MM.1S (cell line): ENCODE measurements around the gene LPCAT1.

Experiments
- DNase-seq: peaks from one replicate; pipeline ENCODE4 v3.0.0-alpha.2; 2015
- H2AFZ ChIP-seq: fragments of 300-600 bp; sonication (generic); 2 replicates; pipeline ENCODE4 v1.6.0; 2016; ENCODE audit warnings: antibody characterized with exemption, low read length
- H3F3A ChIP-seq: fragments of 300-600 bp; sonication (generic); 2 replicates; pipeline ENCODE4 v1.6.1; 2016; ENCODE audit warnings: mild to moderate bottlenecking, antibody characterized with exemption, low read length, moderate library complexity, mixed read lengths; ENCODE audit not compliant: insufficient read depth
- H3K27ac ChIP-seq: fragments of 300-600 bp; sonication (generic); 2 replicates; pipeline ENCODE4 v1.5.1; 2016; ENCODE audit warnings: mild to moderate bottlenecking, low read length
- H3K27me3 ChIP-seq: fragments of 300-600 bp; sonication (generic); replicated peaks from 2 replicates; pipeline ENCODE4 v1.6.0; 2016; ENCODE audit warnings: low read length; ENCODE audit not compliant: insufficient read depth
- H3K36me3 ChIP-seq: fragments of 300-600 bp; sonication (generic); replicated peaks from 2 replicates; pipeline ENCODE4 v1.6.1; 2016; ENCODE audit warnings: mild to moderate bottlenecking, low read length, mixed read lengths; ENCODE audit not compliant: insufficient read depth
- H3K4me1 ChIP-seq: fragments of 300-600 bp; sonication (generic); 2 replicates; pipeline ENCODE4 v1.6.1; 2016; ENCODE audit warnings: low read length, mixed read lengths
- H3K4me2 ChIP-seq: fragments of 300-600 bp; sonication (generic); 2 replicates; pipeline ENCODE4 v1.6.0; 2016; ENCODE audit warnings: low read depth, low read length
- H3K4me3 ChIP-seq: fragments of 300-600 bp; sonication (generic); 2 replicates; pipeline ENCODE4 v1.5.1; 2016; ENCODE audit warnings: low read length, mixed read lengths
- H3K79me2 ChIP-seq: fragments of 300-600 bp; sonication (generic); 2 replicates; pipeline ENCODE4 v1.6.1; 2016; ENCODE audit warnings: mixed run types, low read length, mixed read lengths
- H3K9ac ChIP-seq: fragments of 300-600 bp; sonication (generic); 2 replicates; pipeline ENCODE4 v1.6.1; 2016; ENCODE audit warnings: low read length, mixed read lengths
- H3K9me2 ChIP-seq: fragments of 300-600 bp; sonication (generic); replicated peaks from 2 replicates; pipeline ENCODE4 v1.6.1; 2016; ENCODE audit warnings: mild to moderate bottlenecking, low read length, mixed read lengths; ENCODE audit not compliant: insufficient read depth
- H3K9me3 ChIP-seq: fragments of 300-600 bp; sonication (generic); replicated peaks from 2 replicates; pipeline ENCODE4 v1.6.1; 2016; ENCODE audit warnings: mild to moderate bottlenecking, low read length, mixed read lengths; ENCODE audit not compliant: insufficient read depth
- H4K20me1 ChIP-seq: fragments of 300-600 bp; sonication (generic); 2 replicates; pipeline ENCODE4 v1.6.1; 2016; ENCODE audit warnings: mild to moderate bottlenecking, low read length, moderate library complexity, mixed read lengths; ENCODE audit not compliant: insufficient read depth
- CTCF ChIP-seq: fragments of 300-600 bp; sonication (generic); IDR thresholded peaks from 2 replicates; pipeline ENCODE4 v1.5.1; 2016; ENCODE audit warnings: antibody characterized with exemption, low read length, mixed read lengths
- EZH2 ChIP-seq: fragments of 300-600 bp; sonication (generic); optimal IDR thresholded peaks from 2 replicates; pipeline ENCODE3; 2017; ENCODE audit warnings: low read depth, mild to moderate bottlenecking, antibody characterized with exemption, low read length, mixed read lengths
- EZH2phosphoT487 ChIP-seq: fragments of 300-600 bp; sonication (generic); IDR thresholded peaks from 2 replicates; pipeline ENCODE4 v1.6.1; 2018; ENCODE audit warnings: antibody characterized with exemption, low read length

Gene LPCAT1

GRCh38 chr5:1418238-1418920 is 105.4 kb downstream of the LPCAT1 start:
- no peak overlapping the region for H2AFZ ChIP-seq
- H3F3A ChIP-seq = no peaks in the 10 kb centered on the region
- no peaks in the 10 kb centered on the region for H3K36me3 ChIP-seq
- no peak for DNase-seq
- H3K27me3 ChIP-seq = peaks cover 45% of the 10 kb centered on the region
- H3K4me3 ChIP-seq = no peak overlapping the region
- TF ChIP-seq CTCF = no peak
- no peak for TF ChIP-seq EZH2
- TF ChIP-seq EZH2phosphoT487 = no peak
- H3K4me2 ChIP-seq = no peak overlapping the region
- no peaks in the 10 kb centered on the region for H3K9me2 ChIP-seq
- no peaks in the 10 kb centered on the region for H3K9me3 ChIP-seq
- H3K4me1 ChIP-seq = no peaks in the 10 kb centered on the region
- H3K9ac ChIP-seq = no peak overlapping the region
- H4K20me1 ChIP-seq = no peaks in the 10 kb centered on the region
- no peaks in the 10 kb centered on the region for H3K79me2 ChIP-seq
- no peak overlapping the region for H3K27ac ChIP-seq

DNA sequence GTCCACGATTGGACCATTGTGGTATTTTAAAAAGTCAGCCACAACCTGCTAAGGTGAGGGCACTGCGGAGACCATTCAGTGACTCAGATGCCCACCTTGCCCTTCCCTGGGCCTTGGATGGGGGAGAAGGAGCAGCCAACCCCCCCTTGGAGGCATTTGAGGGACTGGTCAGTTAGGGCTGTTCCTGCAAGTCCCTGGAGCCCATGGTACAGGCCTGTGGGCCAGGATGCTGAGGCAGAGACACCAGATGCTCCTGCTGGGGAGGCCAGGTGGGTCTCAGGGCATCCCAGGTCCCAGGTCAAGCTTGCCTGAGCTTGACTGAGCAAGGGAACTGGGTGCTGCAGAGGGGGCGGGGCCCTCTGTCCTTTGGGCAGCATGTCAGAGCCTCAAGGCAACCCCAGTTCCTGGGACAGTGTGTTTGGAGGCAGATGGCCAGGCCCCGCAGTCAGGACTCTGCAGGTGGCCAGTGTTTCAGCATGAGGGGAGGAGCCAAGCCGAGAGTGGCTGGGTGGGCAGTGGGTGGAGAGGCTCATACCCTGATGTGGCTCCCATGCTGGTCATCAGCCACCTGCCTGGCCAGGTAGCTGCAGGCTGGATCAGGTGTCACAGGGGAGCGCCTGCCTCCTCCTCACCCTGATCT is 106.1 kb downstream of the LPCAT1 start:
- Histone ChIP-seq H3K9me3 (no peaks in the 10 kb centered on the region), H3K4me2 (no peak overlapping the region), H4K20me1 (no peaks in the 10 kb centered on the region), H2AFZ (no peak overlapping the region), H3K79me2 (no peaks in the 10 kb centered on the region), H3K4me1 (no peaks in the 10 kb centered on the region), H3K36me3 (no peaks in the 10 kb centered on the region), H3F3A (no peaks in the 10 kb centered on the region), H3K9ac (no peak overlapping the region), H3K4me3 (no peak overlapping the region), H3K9me2 (no peaks in the 10 kb centered on the region), H3K27ac (no peak overlapping the region), H3K27me3 (peaks cover 51% of the 10 kb centered on the region)
- no peak for TF ChIP-seq EZH2phosphoT487
- no peak for TF ChIP-seq CTCF
- no peak for TF ChIP-seq EZH2
- DNase-seq = no peak

GRCh38 chr5:1416856-1417469 is 106.8 kb downstream of the LPCAT1 start:
- Histone ChIP-seq H4K20me1 (no peaks in the 10 kb centered on the region), H3F3A (no peaks in the 10 kb centered on the region), H2AFZ (no peak overlapping the region), H3K27ac (no peak overlapping the region), H3K79me2 (no peaks in the 10 kb centered on the region), H3K27me3 (peaks cover 59% of the 10 kb centered on the region), H3K9me3 (no peaks in the 10 kb centered on the region), H3K4me1 (no peaks in the 10 kb centered on the region), H3K4me2 (no peak overlapping the region), H3K9me2 (no peaks in the 10 kb centered on the region), H3K9ac (no peak overlapping the region), H3K4me3 (no peak overlapping the region), H3K36me3 (no peaks in the 10 kb centered on the region)
- no peak for DNase-seq
- TF ChIP-seq EZH2phosphoT487 = no peak
- no peak for TF ChIP-seq EZH2
- TF ChIP-seq CTCF = no peak
